ENCODE measurements around the gene ADAT3. TPM values are rescaled to one million over a fixed set of nuclear protein-coding genes. Genes with fewer than 3 reads are reported as not detected.

The ADAT3 gene
- total RNA-seq, 1 experiment from 2014 or later = 0.93 TPM

DNA sequence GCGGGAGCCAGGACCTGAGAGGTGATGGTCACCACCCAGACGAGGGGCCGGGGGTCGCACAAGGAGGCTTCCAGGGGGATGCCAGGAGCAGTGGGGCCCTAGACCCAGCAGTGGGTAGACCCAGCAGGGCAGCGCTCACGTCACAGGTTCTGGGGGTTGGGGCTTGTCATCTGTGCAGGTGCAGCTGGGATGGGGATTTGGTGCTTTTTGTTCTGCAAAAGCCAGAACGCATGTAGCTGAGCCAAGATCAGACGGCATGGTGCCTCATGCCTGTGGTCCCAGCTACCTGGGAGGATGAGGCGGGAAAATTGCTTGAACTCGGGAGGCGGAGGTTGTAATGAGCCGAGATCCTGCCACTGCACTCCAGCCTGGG lies 50.9 kb downstream of the ADAT3 start:
- no peak for DNase-seq (ENCODE audit: low spot score)

DNA sequence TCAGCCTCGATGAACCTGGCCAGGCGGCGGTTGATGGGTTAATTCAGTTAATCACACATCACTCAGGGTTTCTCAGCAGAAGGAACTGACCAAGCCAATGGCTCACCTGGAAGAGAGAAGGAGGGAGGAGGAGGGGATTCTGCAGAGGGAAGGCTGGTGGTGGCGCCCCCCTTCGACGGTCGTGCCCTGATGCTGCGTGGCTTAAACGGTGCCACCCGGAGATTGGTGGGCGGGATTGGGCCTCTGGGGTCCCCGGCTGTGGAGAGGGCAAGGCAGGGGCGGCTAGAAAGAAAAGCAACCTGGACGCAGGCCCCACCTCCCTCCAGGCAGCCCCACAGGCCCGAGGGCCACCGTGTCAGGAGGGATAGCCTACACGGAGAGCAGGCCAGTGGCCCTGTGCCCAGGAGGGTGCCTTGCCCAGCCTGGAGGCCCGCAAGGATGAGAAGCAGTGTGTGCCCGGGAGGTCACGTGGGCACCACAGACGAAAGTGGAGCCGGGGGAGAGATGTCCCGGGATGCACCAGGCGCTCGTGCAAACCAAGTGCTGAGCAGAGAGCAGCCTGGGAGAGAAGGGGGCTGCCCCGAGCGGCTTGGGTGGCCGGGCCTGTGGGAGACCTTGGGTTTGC lies 51.8 kb downstream of the ADAT3 start:
- DNase-seq (ENCODE audit: low spot score) = no peak

DNA sequence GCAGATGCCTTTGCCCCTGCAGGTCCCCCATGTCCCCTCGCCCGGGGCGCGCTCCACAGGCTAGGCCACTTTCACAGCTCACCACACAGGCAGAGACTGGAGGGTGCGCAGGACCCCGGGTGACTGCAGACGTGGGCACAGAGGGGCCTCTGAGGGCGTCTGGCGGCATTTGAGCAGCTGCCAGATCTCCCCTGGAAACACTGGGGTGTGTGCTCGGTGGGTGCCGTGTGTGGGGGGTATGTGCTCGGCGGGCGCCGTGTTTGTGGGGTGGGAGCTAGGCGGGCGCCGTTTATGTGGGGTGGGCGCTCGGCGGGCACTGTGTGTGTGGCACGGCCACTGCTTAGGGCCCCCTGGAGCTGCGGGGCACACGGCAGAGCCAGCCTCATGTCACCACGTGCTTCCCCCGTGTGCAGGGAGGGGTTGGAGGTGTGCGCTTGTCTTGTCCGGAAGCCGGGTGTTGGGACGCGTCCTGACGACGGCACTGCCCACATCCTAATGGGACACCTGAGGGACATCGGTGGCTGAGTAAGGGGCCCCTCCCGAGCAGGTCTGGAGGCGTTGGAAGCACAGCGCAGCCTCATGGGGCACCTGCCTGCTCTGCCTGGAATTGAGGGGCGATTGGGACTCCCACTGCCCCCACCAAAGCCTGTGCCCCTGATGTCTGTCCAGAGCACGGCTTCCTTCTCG lies 52.5 kb downstream of the ADAT3 start:
- no peak for DNase-seq (ENCODE audit: low spot score)

DNA sequence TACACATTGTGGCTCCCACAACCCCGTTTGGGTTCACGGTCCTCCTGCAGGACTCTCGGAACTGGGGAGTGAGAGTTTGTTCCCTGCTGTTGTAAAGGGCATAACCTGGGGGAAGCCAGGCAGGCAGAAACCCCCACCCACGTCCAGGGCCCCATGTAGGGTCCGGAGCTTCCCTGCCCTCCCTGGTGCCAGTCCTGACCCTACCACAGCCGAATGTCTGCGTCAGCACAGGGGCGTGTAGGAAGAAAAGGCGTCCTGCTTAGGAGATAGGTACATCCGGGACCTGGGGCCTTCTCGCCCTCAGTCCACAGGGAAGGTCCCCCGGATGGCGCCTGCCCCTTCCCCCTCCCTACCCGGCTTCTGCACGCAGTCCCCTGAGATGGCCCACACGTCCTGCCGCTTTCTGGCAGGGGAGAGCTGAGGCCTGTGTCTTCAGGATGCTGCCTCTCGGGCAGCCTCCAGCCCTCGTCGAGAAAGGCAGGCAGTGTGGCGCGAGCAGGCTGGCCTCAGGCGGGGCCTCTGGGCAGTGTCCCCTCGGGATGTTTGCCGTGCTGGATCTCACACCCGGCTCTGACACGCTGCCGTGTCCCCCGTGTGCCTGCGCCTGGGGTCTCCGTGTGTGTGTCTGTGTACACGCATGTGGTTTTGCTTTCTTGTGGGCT lies 54.9 kb downstream of the ADAT3 start:
- no peak for DNase-seq (ENCODE audit: low spot score)

DNA sequence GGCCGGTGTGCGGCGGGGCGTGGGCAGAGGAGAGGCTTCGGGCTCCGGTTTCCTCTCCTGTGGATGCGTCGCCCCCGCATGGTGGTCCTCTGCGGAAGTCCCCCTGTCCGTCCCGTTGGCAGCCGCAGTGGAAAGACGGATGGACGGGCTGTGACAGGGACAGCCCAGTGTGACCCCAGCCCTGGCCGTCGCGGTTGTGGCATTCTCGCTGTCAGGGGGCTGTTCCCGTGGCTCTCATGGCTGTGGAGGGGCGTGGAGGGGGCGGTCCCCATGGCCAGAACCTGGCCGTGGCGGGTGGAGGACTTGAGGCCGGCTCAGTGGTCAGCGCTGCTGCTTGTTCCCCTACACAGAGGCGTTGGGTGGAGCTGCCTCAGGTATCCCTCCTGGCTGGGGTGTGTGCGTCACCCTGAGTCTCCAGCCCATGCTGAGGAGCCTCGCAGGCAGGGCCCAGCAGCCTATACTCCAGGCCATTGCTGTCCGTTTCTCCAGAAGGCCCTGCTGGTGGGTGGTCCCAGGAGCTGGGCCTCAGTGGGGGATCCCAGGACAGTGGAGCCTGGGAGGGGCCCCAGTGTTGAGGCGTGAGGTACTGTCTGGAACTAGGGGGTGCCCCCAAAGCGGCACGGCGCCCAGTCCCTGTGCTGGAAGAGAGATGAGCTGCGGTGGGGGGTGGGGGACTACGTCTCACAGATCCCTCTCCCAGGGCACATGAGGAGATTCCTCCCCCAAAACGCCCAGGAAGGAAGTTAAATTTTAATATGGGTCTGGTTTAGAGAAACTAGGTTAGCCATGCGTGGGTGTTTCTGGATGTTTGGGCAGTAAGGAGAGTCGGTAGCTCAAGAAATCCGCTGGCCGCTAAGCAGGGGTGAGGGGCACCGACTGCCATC lies 56.0 kb downstream of the ADAT3 start:
- DNase-seq (ENCODE audit: low spot score) = no peak

DNA sequence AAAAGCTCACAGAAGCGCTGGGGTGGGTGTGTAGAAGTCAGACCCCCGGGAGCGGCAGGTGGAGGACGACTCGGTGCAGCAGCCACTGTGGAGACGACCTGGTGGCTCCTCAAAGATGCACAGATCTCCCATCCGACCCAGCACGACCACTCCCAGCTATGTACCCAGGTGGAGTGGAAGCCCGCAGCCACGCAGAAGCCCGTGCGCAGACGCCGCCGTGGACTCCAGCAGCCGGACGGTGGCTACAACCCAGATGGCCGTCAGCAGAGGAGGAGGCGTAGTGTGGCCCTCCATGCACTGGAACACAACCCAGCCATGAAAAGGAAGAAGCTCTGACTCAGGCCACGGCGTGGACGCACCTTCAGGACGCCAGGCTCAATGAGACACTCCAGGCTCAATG lies 57.5 kb downstream of the ADAT3 start:
- no peak for DNase-seq (ENCODE audit: low spot score)

Other genes starting within 250 kb of the ADAT3 start
- gene ONECUT3, start 151.9 kb upstream of the ADAT3 start, total RNA-seq (2014; rRNA removed; shearing (Covaris generic)) = not detected in 2 replicates
- gene ATP8B3, start 93.1 kb upstream of the ADAT3 start, total RNA-seq (2014; rRNA removed; shearing (Covaris generic)) = 3.6 and 7.8 TPM in 2 replicates
- 2.3 and 4.2 TPM in 2 replicates for gene REXO1, start 56.9 kb upstream of the ADAT3 start, total RNA-seq (2014; rRNA removed; shearing (Covaris generic))
- gene KLF16, start 41.8 kb upstream of the ADAT3 start, total RNA-seq (2014; rRNA removed; shearing (Covaris generic)) = 1.8 and 4.6 TPM in 2 replicates
- 20.2 and 40.6 TPM in 2 replicates for gene ABHD17A, start 19.9 kb upstream of the ADAT3 start, total RNA-seq (2014; rRNA removed; shearing (Covaris generic))
- 66.3 and 68.3 TPM in 2 replicates for gene SCAMP4, start within 50 bp of the ADAT3 start, total RNA-seq (2014; rRNA removed; shearing (Covaris generic))
- 23.2 and 36.6 TPM in 2 replicates for gene CSNK1G2, start 35.8 kb downstream of the ADAT3 start, total RNA-seq (2014; rRNA removed; shearing (Covaris generic))
- 37.6 and 40.1 TPM in 2 replicates for gene BTBD2, start 110.3 kb downstream of the ADAT3 start, total RNA-seq (2014; rRNA removed; shearing (Covaris generic))
- gene MKNK2, start 145.8 kb downstream of the ADAT3 start, total RNA-seq (2014; rRNA removed; shearing (Covaris generic)) = 33.9 and 49.6 TPM in 2 replicates
- 3.8 and 9.0 TPM in 2 replicates for gene MOB3A, start 190.9 kb downstream of the ADAT3 start, total RNA-seq (2014; rRNA removed; shearing (Covaris generic))
- gene IZUMO4, start 191.5 kb downstream of the ADAT3 start, total RNA-seq (2014; rRNA removed; shearing (Covaris generic)) = 1.3 and 4.2 TPM in 2 replicates
- gene AP3D1, start 246.2 kb downstream of the ADAT3 start, total RNA-seq (2014; rRNA removed; shearing (Covaris generic)) = 51.0 and 60.4 TPM in 2 replicates